ENCODE data around the gene C1QTNF8.

Gene C1QTNF8

DNA sequence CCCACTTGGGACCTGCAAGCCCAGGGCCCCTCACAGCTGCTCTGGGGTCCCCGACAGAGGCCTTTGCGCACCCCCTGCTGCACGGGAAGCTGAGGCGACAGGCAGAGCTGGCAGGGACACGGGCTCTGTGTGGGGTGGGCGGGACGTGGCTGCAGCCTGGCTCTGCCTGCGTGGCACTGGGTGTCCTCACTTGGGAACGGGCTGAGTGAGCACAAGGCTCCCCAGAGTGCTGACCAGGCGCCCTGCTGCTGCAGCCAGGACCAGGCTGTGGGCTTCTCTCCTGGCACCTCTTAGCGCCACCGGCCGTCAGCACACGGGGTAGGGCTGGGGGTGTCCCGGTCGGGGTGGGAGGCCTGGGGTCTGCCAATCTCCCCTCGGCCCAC lies 6.6 kb downstream of the C1QTNF8 start:
- TF ChIP-seq FOXP2 (optimal IDR thresholded peaks at IDR 0.05; ENCODE audit: borderline replicate concordance, extremely low read depth, extremely low read length, insufficient read depth) (no peak), REST (IDR thresholded peaks at IDR 0.05; ENCODE audit: insufficient read depth in 1 of 2, low read depth in 2 of 2, low read length in 2 of 2) (no peak), POLR2AphosphoS5 (IDR thresholded peaks at IDR 0.05; ENCODE audit: low read depth, low read length) (no peak), TAF1 (IDR thresholded peaks at IDR 0.05; ENCODE audit: borderline replicate concordance, insufficient read depth, low read length) (no peak), SIN3A (IDR thresholded peaks at IDR 0.05; ENCODE audit: borderline replicate concordance, insufficient read depth, low read length) (no peak)

DNA sequence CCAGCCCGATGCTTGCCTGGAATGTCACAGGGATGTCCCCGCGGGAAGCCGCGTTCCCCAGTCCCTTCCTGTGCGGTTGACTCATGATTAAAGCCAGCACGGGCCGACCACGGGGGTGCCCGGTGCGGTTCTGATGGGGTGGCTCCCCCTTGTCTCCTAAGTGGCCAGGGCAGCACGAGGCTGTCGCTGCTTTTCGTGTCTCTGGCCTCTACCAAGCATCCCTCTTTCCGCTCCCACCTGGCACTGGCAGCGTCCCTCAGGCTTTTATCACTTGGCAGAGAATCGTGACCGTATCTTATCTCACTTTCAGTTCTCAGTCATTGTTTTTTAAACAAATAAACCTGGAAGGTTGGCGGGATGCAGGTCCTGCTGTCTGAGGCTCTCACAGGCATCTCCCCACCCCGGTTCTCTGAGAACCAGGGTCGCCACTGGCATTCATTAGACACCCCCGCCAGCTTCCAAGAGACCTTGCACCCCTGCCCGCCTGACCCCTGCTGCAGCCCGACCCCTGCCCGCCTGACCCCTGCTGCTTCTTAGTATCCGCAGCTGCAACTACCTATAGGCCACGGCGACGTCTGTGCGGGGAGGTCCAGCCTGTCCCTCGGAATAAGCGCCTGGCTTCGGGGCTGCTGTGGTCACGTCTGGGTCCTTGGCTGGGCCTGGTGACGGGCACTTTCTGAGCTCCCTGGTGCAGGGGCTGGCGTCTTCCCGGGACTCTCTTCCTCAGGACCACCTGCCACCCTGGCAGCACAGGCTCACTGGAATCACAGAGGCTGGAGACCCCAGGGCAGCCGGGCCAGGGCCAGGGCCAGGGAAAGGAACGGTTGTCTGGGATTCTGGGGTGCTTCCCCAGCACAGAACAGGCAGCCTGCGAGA lies 7.5 kb downstream of the C1QTNF8 start:
- TF ChIP-seq FOXP2 (optimal IDR thresholded peaks at IDR 0.05; ENCODE audit: borderline replicate concordance, extremely low read depth, extremely low read length, insufficient read depth) (no peak), POLR2AphosphoS5 (IDR thresholded peaks at IDR 0.05; ENCODE audit: low read depth, low read length) (no peak), SIN3A (IDR thresholded peaks at IDR 0.05; ENCODE audit: borderline replicate concordance, insufficient read depth, low read length) (no peak), REST (IDR thresholded peaks at IDR 0.05; ENCODE audit: insufficient read depth in 1 of 2, low read depth in 2 of 2, low read length in 2 of 2) (no peak), TAF1 (IDR thresholded peaks at IDR 0.05; ENCODE audit: borderline replicate concordance, insufficient read depth, low read length) (no peak)

DNA sequence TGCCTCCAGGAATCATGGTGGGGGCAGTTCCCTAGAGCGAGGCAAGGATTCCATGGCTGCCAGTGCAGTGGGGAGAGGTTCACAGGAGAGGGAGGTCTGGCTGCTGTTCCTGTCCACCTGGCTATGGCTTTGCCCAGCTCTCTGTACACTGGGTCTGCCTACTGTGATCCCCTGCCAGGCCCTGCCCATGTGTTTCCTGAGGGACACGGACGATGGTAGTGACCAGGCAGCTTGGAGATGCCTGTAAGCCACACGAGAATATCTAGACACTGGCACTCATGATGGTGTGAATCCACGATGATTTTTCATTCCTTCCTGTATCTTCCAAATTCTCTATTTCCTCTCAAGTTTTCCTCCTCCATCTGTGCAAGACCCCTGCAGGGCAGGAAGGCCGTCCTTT lies 11.1 kb downstream of the C1QTNF8 start:
- TF ChIP-seq TAF1 (IDR thresholded peaks at IDR 0.05; ENCODE audit: borderline replicate concordance, insufficient read depth, low read length) (no peak), SIN3A (IDR thresholded peaks at IDR 0.05; ENCODE audit: borderline replicate concordance, insufficient read depth, low read length) (no peak), POLR2AphosphoS5 (IDR thresholded peaks at IDR 0.05; ENCODE audit: low read depth, low read length) (no peak), REST (IDR thresholded peaks at IDR 0.05; ENCODE audit: insufficient read depth in 1 of 2, low read depth in 2 of 2, low read length in 2 of 2) (no peak)

DNA sequence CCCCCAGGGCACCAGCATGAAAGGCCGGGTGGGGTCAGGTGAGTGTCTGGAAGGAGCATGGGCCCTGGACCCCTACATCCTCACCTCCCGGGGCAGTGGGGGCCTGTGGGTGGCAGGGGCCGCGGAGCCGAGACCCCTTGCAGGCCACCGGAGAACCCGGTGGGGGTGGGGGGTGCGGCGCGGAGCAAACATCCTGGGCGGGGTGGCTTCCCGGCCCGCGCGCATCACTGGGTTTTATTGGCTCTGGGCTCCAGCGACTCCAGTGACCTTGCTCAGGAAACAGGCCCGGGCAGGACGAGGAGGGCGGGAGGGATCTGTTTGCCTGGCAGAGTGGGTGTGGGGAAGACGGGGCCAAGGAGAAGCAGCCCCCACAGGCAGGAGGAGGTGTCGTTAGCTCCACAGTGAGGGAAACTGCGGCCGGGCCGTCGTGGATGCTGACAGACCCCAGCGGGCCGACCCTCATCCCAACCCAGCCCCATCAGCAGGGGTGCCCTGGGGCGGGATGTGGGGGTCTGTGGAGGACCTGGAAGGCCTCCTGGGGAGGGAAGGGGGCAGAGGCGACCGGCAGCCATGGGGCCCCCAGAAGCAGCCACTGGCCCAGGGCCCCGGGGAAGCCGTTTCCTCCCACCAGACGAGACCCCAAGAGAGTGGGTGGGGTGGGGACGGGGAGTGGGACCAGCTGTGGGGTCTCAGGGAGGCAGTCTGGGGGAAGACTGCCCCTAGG lies 12.9 kb downstream of the C1QTNF8 start:
- no peak for TF ChIP-seq REST (IDR thresholded peaks at IDR 0.05; ENCODE audit: insufficient read depth in 1 of 2, low read depth in 2 of 2, low read length in 2 of 2)
- no peak for TF ChIP-seq FOXP2 (optimal IDR thresholded peaks at IDR 0.05; ENCODE audit: borderline replicate concordance, extremely low read depth, extremely low read length, insufficient read depth)
- TF ChIP-seq TAF1 (IDR thresholded peaks at IDR 0.05; ENCODE audit: borderline replicate concordance, insufficient read depth, low read length) = no peak
- TF ChIP-seq POLR2AphosphoS5 (IDR thresholded peaks at IDR 0.05; ENCODE audit: low read depth, low read length) = no peak
- no peak for TF ChIP-seq SIN3A (IDR thresholded peaks at IDR 0.05; ENCODE audit: borderline replicate concordance, insufficient read depth, low read length)

Data from PFSK-1 (cell line).